RWPE1 (cell line): Measurements from ENCODE around the gene ZBTB7C.

Experiments
- CTCF ChIA-PET: fragments of 350-600 bp; sonication (Branson Sonifier 250); formaldehyde crosslinking; extraction: SDS; loops from one replicate; lab custom pipeline; 2021; lab: Yijun Ruan, JAX
- POLR2A ChIA-PET: fragments of 400-600 bp; formaldehyde crosslinking; extraction: SDS; loops from one replicate; lab custom pipeline; 2020; ENCODE audit warnings: antibody characterized with exemption; ENCODE audit not compliant: low non-redundant PET; lab: Yijun Ruan, JAX
- DNase-seq: peaks from one replicate; pipeline ENCODE4 v3.0.0; 2012; ENCODE audit warnings: low spot score
- H3K27ac ChIP-seq: fragments of 450-650 bp; 2 replicates; pipeline ENCODE4 v1.5.1; 2017
- TF ChIP-seq, protein P1 (sequence below): fragments of 450-650 bp; conservative IDR thresholded peaks from 2 replicates; pipeline ENCODE4 v1.5.1; 2017; ENCODE audit warnings: low read depth, mild to moderate bottlenecking

Gene ZBTB7C

DNA sequence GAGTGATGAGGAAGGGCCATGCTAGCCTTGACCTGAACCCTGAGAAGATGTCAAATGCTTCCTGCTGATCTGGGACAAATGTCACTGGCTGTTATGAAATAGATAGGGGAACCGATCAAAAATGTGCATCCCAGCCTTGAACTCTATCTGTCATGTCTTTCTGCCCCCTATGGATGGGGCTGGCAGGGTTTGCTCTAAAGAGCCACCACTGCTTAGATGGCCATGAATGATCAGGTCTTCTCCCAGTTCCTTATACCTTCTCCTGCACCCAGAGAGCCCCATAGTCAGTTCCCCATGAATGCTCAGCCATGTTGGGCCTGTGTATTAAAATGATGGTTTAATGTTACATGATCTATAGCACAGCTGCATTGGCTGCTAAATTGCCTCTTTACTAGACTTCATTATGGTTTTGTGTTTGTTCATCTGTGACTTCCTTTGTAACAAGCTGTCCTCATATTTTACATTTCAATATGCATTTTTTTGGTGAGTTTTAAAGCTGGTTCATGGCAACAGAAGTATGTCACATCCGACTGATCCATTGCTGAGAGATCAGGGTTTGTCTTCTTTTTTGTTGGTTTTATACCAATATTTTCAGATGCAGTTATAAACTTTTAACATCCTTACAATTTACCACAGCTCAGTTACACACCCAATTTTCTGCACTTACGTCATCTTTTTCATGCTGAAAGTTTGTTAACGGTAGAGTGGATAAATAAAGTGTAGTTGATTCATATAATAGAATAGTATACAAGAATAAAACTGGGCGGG is 422.4 kb downstream of the ZBTB7C start:
- ChIA-PET CTCF (no interaction called here), POLR2A (no interaction called here)
- no peak for DNase-seq
- no peak overlapping the region for H3K27ac ChIP-seq
- TF ChIP-seq, protein P1, sequence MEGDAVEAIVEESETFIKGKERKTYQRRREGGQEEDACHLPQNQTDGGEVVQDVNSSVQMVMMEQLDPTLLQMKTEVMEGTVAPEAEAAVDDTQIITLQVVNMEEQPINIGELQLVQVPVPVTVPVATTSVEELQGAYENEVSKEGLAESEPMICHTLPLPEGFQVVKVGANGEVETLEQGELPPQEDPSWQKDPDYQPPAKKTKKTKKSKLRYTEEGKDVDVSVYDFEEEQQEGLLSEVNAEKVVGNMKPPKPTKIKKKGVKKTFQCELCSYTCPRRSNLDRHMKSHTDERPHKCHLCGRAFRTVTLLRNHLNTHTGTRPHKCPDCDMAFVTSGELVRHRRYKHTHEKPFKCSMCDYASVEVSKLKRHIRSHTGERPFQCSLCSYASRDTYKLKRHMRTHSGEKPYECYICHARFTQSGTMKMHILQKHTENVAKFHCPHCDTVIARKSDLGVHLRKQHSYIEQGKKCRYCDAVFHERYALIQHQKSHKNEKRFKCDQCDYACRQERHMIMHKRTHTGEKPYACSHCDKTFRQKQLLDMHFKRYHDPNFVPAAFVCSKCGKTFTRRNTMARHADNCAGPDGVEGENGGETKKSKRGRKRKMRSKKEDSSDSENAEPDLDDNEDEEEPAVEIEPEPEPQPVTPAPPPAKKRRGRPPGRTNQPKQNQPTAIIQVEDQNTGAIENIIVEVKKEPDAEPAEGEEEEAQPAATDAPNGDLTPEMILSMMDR = no peak

- TF ChIP-seq, protein P1 = no peak
- H3K27ac ChIP-seq = no peak overlapping the region
- no peak for DNase-seq
- CTCF ChIA-PET = interaction anchor here (0.5 kb wide), 1 partner anchor 91 kb away, joined by 7 read pairs; no protein-coding TSS in a partner anchor
- POLR2A ChIA-PET = no interaction called here
Measured at GRCh38 chr18:47985866-47986265, 423.3 kb downstream of the ZBTB7C start.

- no peak overlapping the region for H3K27ac ChIP-seq
- TF ChIP-seq, protein P1 = no peak
- POLR2A ChIA-PET = no interaction called here
- DNase-seq = no peak
- CTCF ChIA-PET = no interaction called here
Measured at GRCh38 chr18:47984991-47985390, 424.2 kb downstream of the ZBTB7C start.

DNA sequence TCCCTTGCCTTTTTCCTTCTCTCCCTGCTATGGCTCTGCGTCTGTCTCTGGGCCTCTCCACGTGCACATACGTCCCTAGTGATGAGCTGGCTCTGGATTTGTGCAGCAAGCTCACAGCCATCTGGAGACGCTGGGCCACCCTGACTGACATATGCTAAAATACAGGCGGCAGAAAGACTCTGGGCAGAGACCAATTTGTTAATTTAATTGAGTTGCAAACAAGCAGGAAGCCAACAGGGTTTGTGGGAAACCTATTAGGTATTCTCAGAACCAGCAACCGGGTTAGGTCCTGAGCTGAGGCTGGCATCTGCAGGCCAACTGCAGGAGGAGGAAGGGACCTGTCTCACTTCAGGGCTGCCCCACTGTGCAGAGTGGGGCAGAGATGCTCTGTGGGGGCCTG is 425.2 kb downstream of the ZBTB7C start:
- no peak overlapping the region for H3K27ac ChIP-seq
- ChIA-PET CTCF (no interaction called here), POLR2A (no interaction called here)
- TF ChIP-seq, protein P1 = no peak
- no peak for DNase-seq

DNA sequence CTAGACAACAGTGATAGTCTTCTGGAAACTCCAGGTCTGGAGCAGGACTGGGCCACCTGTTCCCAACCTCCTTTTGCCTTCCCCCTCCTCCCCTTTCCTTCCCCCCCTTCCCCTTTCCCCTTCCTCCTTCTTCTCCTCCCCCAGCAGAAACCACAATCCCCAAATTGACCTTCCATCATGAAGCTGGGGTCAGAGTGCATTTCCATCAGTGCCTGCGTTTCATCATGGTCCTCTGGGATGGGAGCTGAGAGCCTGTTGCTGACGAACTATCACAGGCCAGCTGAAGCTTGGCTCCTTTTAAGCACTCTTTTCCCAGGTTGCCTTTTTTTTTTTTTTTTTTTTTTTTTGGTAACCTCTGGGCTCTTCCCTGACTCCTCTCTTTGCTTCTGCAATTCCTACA is 426.1 kb downstream of the ZBTB7C start:
- DNase-seq = no peak
- ChIA-PET CTCF (interaction anchor here (0.6 kb wide), 1 partner anchor 379 kb away, joined by 3 read pairs; no protein-coding TSS in a partner anchor), POLR2A (no interaction called here)

GRCh38 chr18:47981830-47982229 is 427.4 kb downstream of the ZBTB7C start:
- no peak overlapping the region for H3K27ac ChIP-seq
- CTCF ChIA-PET = no interaction called here
- DNase-seq = no peak
- POLR2A ChIA-PET = no interaction called here
- TF ChIP-seq, protein P1 = no peak

More for the DNA sequence above, 426.1 kb downstream of the ZBTB7C start:
- no peak overlapping the region for H3K27ac ChIP-seq
- TF ChIP-seq, protein P1 = no peak
